ENCODE measurements around the gene CES4A. TPM values are rescaled to one million over a fixed set of nuclear protein-coding genes. Genes with fewer than 3 reads are reported as not detected.

CES4A gene
- polyA plus RNA-seq, 1 of the 3 experiments (the other 2 are of a cell fraction) = 7.3 TPM

DNA sequence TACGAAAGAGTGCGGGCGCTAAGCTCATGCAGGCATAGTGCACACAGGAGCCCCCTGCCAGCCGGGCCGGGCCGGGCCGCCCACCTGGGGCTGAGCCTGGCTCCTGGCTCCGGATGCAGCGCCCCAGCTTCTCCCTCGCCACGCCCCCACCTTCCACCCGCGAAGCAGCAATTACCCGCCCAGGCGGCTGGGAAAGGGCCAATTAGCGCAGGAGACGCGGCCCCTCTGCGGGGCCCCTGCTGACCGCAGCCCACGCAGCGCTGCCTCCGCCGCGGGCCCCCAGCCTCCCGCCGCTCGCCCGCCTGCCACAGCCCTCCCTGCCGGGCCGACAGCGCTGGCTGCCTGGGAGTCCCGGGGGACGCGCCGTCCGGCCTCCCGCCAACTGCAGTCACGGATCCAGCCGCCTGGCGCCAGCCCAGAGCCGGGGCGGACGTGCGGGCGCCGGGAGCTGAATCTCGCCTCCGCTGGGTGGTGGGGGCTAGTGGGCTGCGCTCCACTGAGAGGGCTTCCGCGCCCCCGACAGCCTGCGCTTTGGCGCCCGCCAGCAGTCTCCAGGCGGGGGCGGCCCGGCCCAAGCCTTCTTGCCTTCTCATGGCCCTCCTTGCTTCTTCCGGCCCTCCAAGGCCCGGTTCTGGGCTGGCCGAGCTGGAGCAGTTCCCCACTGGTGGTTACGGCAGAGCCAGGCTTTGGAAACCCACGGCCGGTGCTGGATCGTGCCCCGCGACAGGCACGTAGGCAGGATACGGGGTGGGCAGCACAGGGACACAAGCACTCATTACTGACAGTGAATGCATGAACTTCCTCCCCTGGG, 25.6 kb downstream of the CES4A start:
- POLR2A ChIA-PET = interaction anchor here (0.6 to 1.2 kb wide), 4 partner anchors 88 to 159 kb away, joined by 3 to 6 read pairs (median 4); partner anchors contain the start of gene B3GNT9
- TF ChIP-seq SMC3 (IDR thresholded peaks at IDR 0.05; ENCODE audit: low read depth, low read length) (peak; percentile 21), NFIC (IDR thresholded peaks at IDR 0.05; ENCODE audit: borderline replicate concordance) (peak; percentile 45; the same call in 1 of the 2 replicates), GATA2 (CRISPR knock-in tag; IDR thresholded peaks at IDR 0.05) (no peak), RAD21 (IDR thresholded peaks at IDR 0.05; ENCODE audit: low read length) (peak; percentile 32)
- TF ChIP-seq, protein P1, sequence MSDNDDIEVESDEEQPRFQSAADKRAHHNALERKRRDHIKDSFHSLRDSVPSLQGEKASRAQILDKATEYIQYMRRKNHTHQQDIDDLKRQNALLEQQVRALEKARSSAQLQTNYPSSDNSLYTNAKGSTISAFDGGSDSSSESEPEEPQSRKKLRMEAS (IDR thresholded peaks at IDR 0.05; ENCODE audit: low read depth) = no peak
- Histone ChIP-seq H3K4me1 (ENCODE audit: control insufficient read depth in 1 of 2, insufficient read depth in 2 of 2, low read depth in 1 of 2, low read length in 1 of 2) (peaks cover 8 to 11% of the 10 kb centered on the region in 2 experiments; a peak in 1 of 4 replicates), H4K20me1 (ENCODE audit: insufficient read depth) (no peaks in the 10 kb centered on the region), H2AFZ (ENCODE audit: low read depth) (peak overlapping the region; percentile 83; the same call in 1 of the 2 replicates), H3K4me2 (peak overlapping the region; percentile 71), H3K36me3 (replicated peaks in 1 of 2; ENCODE audit: control insufficient read depth in 1 of 2, insufficient read depth in 2 of 2, low read length in 1 of 2) (no peaks in the 10 kb centered on the region), H3K9me2 (no peaks in the 10 kb centered on the region), H3F3A (replicated peaks; ENCODE audit: insufficient read depth) (peaks cover 10% of the 10 kb centered on the region), H3K9ac (peak overlapping the region; percentile 41; the same call in 1 of the 2 replicates), H3K27ac (ENCODE audit: low read depth in 2 of 2, low read length in 1 of 2) (no peak overlapping the region), H3K4me3 (ENCODE audit: low read depth in 2 of 2, low read length in 1 of 2) (peak overlapping the region; percentile 43 to 44; a peak in 3 of 4 replicates), H3K79me2 (ENCODE audit: insufficient read depth) (no peaks in the 10 kb centered on the region), H3K27me3 (ENCODE audit: insufficient read depth) (no peaks in the 10 kb centered on the region), H3K9me3 (no peaks in the 10 kb centered on the region)
- peak; percentile 91 for DNase-seq
- WGBS (ENCODE audit: low lambda C conversion rate) = 44% methylated on average over 13 of the region's 70 CpGs
- CTCF ChIA-PET = interaction anchor here (0.6 to 23.0 kb wide), 23 partner anchors 12 to 211 kb away, joined by 3 to 470 read pairs (median 4); partner anchors contain the start of genes B3GNT9, FBXL8, MATCAP1 and NOL3

DNA sequence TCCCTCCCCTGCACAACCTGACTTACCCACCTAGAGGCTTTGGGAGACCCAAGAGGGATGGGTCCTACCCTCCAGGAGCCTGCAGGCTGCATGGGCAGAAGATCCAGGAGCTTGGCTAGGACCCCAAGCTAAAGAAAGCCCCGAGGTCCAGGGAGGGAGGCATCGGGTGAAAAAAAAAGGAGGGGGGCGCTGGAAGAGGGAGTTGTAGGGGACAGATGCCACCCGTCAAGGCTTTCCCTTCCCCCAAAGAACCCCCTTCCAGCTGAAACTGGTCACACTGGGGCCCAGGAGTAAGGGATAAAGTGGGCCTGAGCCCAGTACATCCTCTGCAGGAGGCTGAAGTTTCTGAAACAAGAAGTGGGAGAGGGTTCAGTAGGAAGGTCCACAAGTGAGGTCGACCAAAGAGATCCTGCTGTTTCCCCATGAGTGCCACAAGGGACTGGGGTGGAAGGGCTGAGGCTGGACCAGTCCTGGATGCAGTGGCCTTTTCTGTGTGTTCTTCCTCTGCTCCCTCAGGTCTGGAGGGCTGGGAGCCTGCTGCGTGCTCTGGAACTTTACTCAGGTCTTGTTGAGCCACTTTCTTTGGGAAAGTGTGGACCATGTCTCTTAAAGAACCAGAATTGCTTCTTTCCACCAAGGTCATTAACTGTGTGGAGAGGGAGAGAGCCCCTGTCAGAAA, 26.4 kb downstream of the CES4A start:
- no peak for DNase-seq
- Histone ChIP-seq H2AFZ (ENCODE audit: low read depth) (0 out of 2 replicates have a peak overlapping the region, but pooled peaks have one; percentile 83), H3K4me3 (ENCODE audit: low read depth in 2 of 2, low read length in 1 of 2) (no peak overlapping the region), H3K9me3 (no peaks in the 10 kb centered on the region), H3K4me2 (peak overlapping the region; percentile 71), H4K20me1 (ENCODE audit: insufficient read depth) (no peaks in the 10 kb centered on the region), H3K79me2 (ENCODE audit: insufficient read depth) (no peaks in the 10 kb centered on the region), H3K27me3 (ENCODE audit: insufficient read depth) (no peaks in the 10 kb centered on the region), H3K9ac (no peak overlapping the region), H3F3A (replicated peaks; ENCODE audit: insufficient read depth) (peaks cover 10% of the 10 kb centered on the region), H3K4me1 (ENCODE audit: control insufficient read depth in 1 of 2, insufficient read depth in 2 of 2, low read depth in 1 of 2, low read length in 1 of 2) (peaks cover 8 to 11% of the 10 kb centered on the region in 2 experiments; a peak in 1 of 4 replicates), H3K9me2 (no peaks in the 10 kb centered on the region), H3K27ac (ENCODE audit: low read depth in 2 of 2, low read length in 1 of 2) (no peak overlapping the region), H3K36me3 (replicated peaks in 1 of 2; ENCODE audit: control insufficient read depth in 1 of 2, insufficient read depth in 2 of 2, low read length in 1 of 2) (no peaks in the 10 kb centered on the region)
- POLR2A ChIA-PET = interaction anchor here (0.6 to 1.2 kb wide), 2 partner anchors 87 to 136 kb away, joined by 4 to 6 read pairs; partner anchors contain the start of gene B3GNT9
- TF ChIP-seq MEF2A (IDR thresholded peaks at IDR 0.05; ENCODE audit: borderline replicate concordance, low read depth) = no peak
- TF ChIP-seq, protein P2, sequence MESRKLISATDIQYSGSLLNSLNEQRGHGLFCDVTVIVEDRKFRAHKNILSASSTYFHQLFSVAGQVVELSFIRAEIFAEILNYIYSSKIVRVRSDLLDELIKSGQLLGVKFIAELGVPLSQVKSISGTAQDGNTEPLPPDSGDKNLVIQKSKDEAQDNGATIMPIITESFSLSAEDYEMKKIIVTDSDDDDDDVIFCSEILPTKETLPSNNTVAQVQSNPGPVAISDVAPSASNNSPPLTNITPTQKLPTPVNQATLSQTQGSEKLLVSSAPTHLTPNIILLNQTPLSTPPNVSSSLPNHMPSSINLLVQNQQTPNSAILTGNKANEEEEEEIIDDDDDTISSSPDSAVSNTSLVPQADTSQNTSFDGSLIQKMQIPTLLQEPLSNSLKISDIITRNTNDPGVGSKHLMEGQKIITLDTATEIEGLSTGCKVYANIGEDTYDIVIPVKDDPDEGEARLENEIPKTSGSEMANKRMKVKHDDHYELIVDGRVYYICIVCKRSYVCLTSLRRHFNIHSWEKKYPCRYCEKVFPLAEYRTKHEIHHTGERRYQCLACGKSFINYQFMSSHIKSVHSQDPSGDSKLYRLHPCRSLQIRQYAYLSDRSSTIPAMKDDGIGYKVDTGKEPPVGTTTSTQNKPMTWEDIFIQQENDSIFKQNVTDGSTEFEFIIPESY (IDR thresholded peaks at IDR 0.05; ENCODE audit: borderline replicate concordance, low read depth) = no peak
- TF ChIP-seq GATA2 (CRISPR knock-in tag; IDR thresholded peaks at IDR 0.05) = no peak
- no peak for TF ChIP-seq FOSL2 (IDR thresholded peaks at IDR 0.05; ENCODE audit: borderline replicate concordance, low read depth)
- TF ChIP-seq, protein P3, sequence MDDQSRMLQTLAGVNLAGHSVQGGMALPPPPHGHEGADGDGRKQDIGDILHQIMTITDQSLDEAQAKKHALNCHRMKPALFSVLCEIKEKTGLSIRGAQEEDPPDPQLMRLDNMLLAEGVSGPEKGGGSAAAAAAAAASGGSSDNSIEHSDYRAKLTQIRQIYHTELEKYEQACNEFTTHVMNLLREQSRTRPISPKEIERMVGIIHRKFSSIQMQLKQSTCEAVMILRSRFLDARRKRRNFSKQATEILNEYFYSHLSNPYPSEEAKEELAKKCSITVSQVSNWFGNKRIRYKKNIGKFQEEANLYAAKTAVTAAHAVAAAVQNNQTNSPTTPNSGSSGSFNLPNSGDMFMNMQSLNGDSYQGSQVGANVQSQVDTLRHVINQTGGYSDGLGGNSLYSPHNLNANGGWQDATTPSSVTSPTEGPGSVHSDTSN (IDR thresholded peaks at IDR 0.05) = no peak
- no peak for TF ChIP-seq TAF1 (IDR thresholded peaks at IDR 0.05; ENCODE audit: borderline replicate concordance, low read depth, low read length)
- TF ChIP-seq JUND (IDR thresholded peaks at IDR 0.05) = no peak
- TF ChIP-seq CHD2 (IDR thresholded peaks at IDR 0.05; ENCODE audit: low read length, partially characterized antibody) = no peak
- TF ChIP-seq, protein P4, sequence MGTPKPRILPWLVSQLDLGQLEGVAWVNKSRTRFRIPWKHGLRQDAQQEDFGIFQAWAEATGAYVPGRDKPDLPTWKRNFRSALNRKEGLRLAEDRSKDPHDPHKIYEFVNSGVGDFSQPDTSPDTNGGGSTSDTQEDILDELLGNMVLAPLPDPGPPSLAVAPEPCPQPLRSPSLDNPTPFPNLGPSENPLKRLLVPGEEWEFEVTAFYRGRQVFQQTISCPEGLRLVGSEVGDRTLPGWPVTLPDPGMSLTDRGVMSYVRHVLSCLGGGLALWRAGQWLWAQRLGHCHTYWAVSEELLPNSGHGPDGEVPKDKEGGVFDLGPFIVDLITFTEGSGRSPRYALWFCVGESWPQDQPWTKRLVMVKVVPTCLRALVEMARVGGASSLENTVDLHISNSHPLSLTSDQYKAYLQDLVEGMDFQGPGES (IDR thresholded peaks at IDR 0.05; ENCODE audit: low read depth, low read length) = no peak
- no peak for TF ChIP-seq RCOR1 (IDR thresholded peaks at IDR 0.05; ENCODE audit: low read length)
- no peak for TF ChIP-seq TEAD4 (IDR thresholded peaks at IDR 0.05; ENCODE audit: borderline replicate concordance, insufficient read depth)
- TF ChIP-seq POLR2AphosphoS5 (IDR thresholded peaks at IDR 0.05; ENCODE audit: low read depth, low read length) = no peak
- 90% methylated on average over 6 of the region's 6 CpGs for WGBS (ENCODE audit: low lambda C conversion rate)
- CTCF ChIA-PET = interaction anchor here (0.8 to 23.0 kb wide), 11 partner anchors 11 to 155 kb away, joined by 3 to 470 read pairs (median 5); partner anchors contain the start of genes B3GNT9, FBXL8, NOL3 and TRADD
